ENCODE measurements around the gene CFAP46.
"Not testable (repeated sequence)": the region's sequence is repeated elsewhere in the genome, so short reads cannot be mapped to it uniquely, and the experiment has no call there.

CFAP46 gene

GRCh38 chr10:132931258-132932250, 10.8 kb downstream of the CFAP46 start:
- not testable (repeated sequence) for H3K27me3 ChIP-seq (ENCODE audit: control insufficient read depth in 1 of 2, insufficient read depth in 2 of 2, low read length in 2 of 2); H3K4me1 ChIP-seq (ENCODE audit: control insufficient read depth, insufficient read depth, low read length); H3K27ac ChIP-seq (ENCODE audit: low read length); H3K36me3 ChIP-seq (ENCODE audit: control insufficient read depth in 2 of 2, insufficient read depth in 2 of 2, low read length in 2 of 2); H3K9ac ChIP-seq (ENCODE audit: low read length in 2 of 2); H3K4me3 ChIP-seq (ENCODE audit: low read length in 2 of 2); H3K9me3 ChIP-seq (ENCODE audit: control insufficient read depth in 2 of 2, low read length in 2 of 2)

- H3K9ac ChIP-seq (ENCODE audit: low read length in 2 of 2); H3K27ac ChIP-seq (ENCODE audit: low read length); H3K9me3 ChIP-seq (ENCODE audit: control insufficient read depth in 2 of 2, low read length in 2 of 2); H3K27me3 ChIP-seq (ENCODE audit: control insufficient read depth in 1 of 2, insufficient read depth in 2 of 2, low read length in 2 of 2); H3K4me3 ChIP-seq (ENCODE audit: low read length in 2 of 2); H3K4me1 ChIP-seq (ENCODE audit: control insufficient read depth, insufficient read depth, low read length); H3K36me3 ChIP-seq (ENCODE audit: control insufficient read depth in 2 of 2, insufficient read depth in 2 of 2, low read length in 2 of 2): not testable (repeated sequence)
These were observed 11.7 kb downstream of the CFAP46 start for GRCh38 chr10:132930701-132931100.

GRCh38 chr10:132929953-132930548, 12.3 kb downstream of the CFAP46 start:
- Histone ChIP-seq H3K27me3 (ENCODE audit: control insufficient read depth in 1 of 2, insufficient read depth in 2 of 2, low read length in 2 of 2) (no peaks in the 10 kb centered on the region), H3K9ac (ENCODE audit: low read length in 2 of 2) (no peak overlapping the region), H3K4me3 (ENCODE audit: low read length in 2 of 2) (no peak overlapping the region), H3K9me3 (ENCODE audit: control insufficient read depth in 2 of 2, low read length in 2 of 2) (no peaks in the 10 kb centered on the region), H3K4me1 (ENCODE audit: control insufficient read depth, insufficient read depth, low read length) (no peaks in the 10 kb centered on the region), H3K36me3 (ENCODE audit: control insufficient read depth in 2 of 2, insufficient read depth in 2 of 2, low read length in 2 of 2) (no peaks in the 10 kb centered on the region), H3K27ac (ENCODE audit: low read length) (no peak overlapping the region)

GRCh38 chr10:132929480-132929879, 12.9 kb downstream of the CFAP46 start:
- H3K27me3 ChIP-seq (ENCODE audit: control insufficient read depth in 1 of 2, insufficient read depth in 2 of 2, low read length in 2 of 2): no peaks in the 10 kb centered on the region
- H3K4me3 ChIP-seq (ENCODE audit: low read length in 2 of 2): no peak overlapping the region
- H3K36me3 ChIP-seq (ENCODE audit: control insufficient read depth in 2 of 2, insufficient read depth in 2 of 2, low read length in 2 of 2): no peaks in the 10 kb centered on the region
- no peak overlapping the region for H3K27ac ChIP-seq (ENCODE audit: low read length)
- no peaks in the 10 kb centered on the region for H3K4me1 ChIP-seq (ENCODE audit: control insufficient read depth, insufficient read depth, low read length)
- no peaks in the 10 kb centered on the region for H3K9me3 ChIP-seq (ENCODE audit: control insufficient read depth in 2 of 2, low read length in 2 of 2)
- no peak overlapping the region for H3K9ac ChIP-seq (ENCODE audit: low read length in 2 of 2)

GRCh38 chr10:132928261-132928660, 14.1 kb downstream of the CFAP46 start:
- no peak overlapping the region for H3K9ac ChIP-seq (ENCODE audit: low read length in 2 of 2)
- no peak overlapping the region for H3K27ac ChIP-seq (ENCODE audit: low read length)
- no peaks in the 10 kb centered on the region for H3K4me1 ChIP-seq (ENCODE audit: control insufficient read depth, insufficient read depth, low read length)
- no peak overlapping the region for H3K4me3 ChIP-seq (ENCODE audit: low read length in 2 of 2)
- no peaks in the 10 kb centered on the region for H3K36me3 ChIP-seq (ENCODE audit: control insufficient read depth in 2 of 2, insufficient read depth in 2 of 2, low read length in 2 of 2)
- H3K9me3 ChIP-seq (ENCODE audit: control insufficient read depth in 2 of 2, low read length in 2 of 2): no peaks in the 10 kb centered on the region
- H3K27me3 ChIP-seq (ENCODE audit: control insufficient read depth in 1 of 2, insufficient read depth in 2 of 2, low read length in 2 of 2): no peaks in the 10 kb centered on the region

GRCh38 chr10:132927824-132928223, 14.5 kb downstream of the CFAP46 start:
- H3K36me3 ChIP-seq (ENCODE audit: control insufficient read depth in 2 of 2, insufficient read depth in 2 of 2, low read length in 2 of 2): no peaks in the 10 kb centered on the region

GRCh38 chr10:132926777-132927650, 15.4 kb downstream of the CFAP46 start:
- Histone ChIP-seq H3K4me3 (ENCODE audit: low read length in 2 of 2) (no peak overlapping the region), H3K9me3 (ENCODE audit: control insufficient read depth in 2 of 2, low read length in 2 of 2) (no peaks in the 10 kb centered on the region), H3K4me1 (ENCODE audit: control insufficient read depth, insufficient read depth, low read length) (no peaks in the 10 kb centered on the region), H3K9ac (ENCODE audit: low read length in 2 of 2) (no peak overlapping the region), H3K27ac (ENCODE audit: low read length) (no peak overlapping the region), H3K36me3 (ENCODE audit: control insufficient read depth in 2 of 2, insufficient read depth in 2 of 2, low read length in 2 of 2) (no peaks in the 10 kb centered on the region), H3K27me3 (ENCODE audit: control insufficient read depth in 1 of 2, insufficient read depth in 2 of 2, low read length in 2 of 2) (no peaks in the 10 kb centered on the region)

More at GRCh38 chr10:132927824-132928223, 14.5 kb downstream of the CFAP46 start:
- H3K27me3 ChIP-seq (ENCODE audit: control insufficient read depth in 1 of 2, insufficient read depth in 2 of 2, low read length in 2 of 2): no peaks in the 10 kb centered on the region
- H3K9me3 ChIP-seq (ENCODE audit: control insufficient read depth in 2 of 2, low read length in 2 of 2): no peaks in the 10 kb centered on the region
- no peak overlapping the region for H3K4me3 ChIP-seq (ENCODE audit: low read length in 2 of 2)
- H3K4me1 ChIP-seq (ENCODE audit: control insufficient read depth, insufficient read depth, low read length): no peaks in the 10 kb centered on the region
- no peak overlapping the region for H3K9ac ChIP-seq (ENCODE audit: low read length in 2 of 2)
- no peak overlapping the region for H3K27ac ChIP-seq (ENCODE audit: low read length)

- no peaks in the 10 kb centered on the region for H3K36me3 ChIP-seq (ENCODE audit: control insufficient read depth in 2 of 2, insufficient read depth in 2 of 2, low read length in 2 of 2)
- H3K4me1 ChIP-seq (ENCODE audit: control insufficient read depth, insufficient read depth, low read length): no peaks in the 10 kb centered on the region
- H3K9ac ChIP-seq (ENCODE audit: low read length in 2 of 2): no peak overlapping the region
- H3K27ac ChIP-seq (ENCODE audit: low read length): no peak overlapping the region
- H3K9me3 ChIP-seq (ENCODE audit: control insufficient read depth in 2 of 2, low read length in 2 of 2): no peaks in the 10 kb centered on the region
- peaks cover 0 to 3% of the 10 kb centered on the region in 2 donors for H3K27me3 ChIP-seq (ENCODE audit: control insufficient read depth in 1 of 2, insufficient read depth in 2 of 2, low read length in 2 of 2)
- H3K4me3 ChIP-seq (ENCODE audit: low read length in 2 of 2): no peak overlapping the region
These were observed 16.3 kb downstream of the CFAP46 start for GRCh38 chr10:132926070-132926469.

- Histone ChIP-seq H3K4me1 (ENCODE audit: control insufficient read depth, insufficient read depth, low read length) (no peaks in the 10 kb centered on the region), H3K9me3 (ENCODE audit: control insufficient read depth in 2 of 2, low read length in 2 of 2) (no peaks in the 10 kb centered on the region), H3K4me3 (ENCODE audit: low read length in 2 of 2) (no peak overlapping the region), H3K9ac (ENCODE audit: low read length in 2 of 2) (no peak overlapping the region), H3K27me3 (ENCODE audit: control insufficient read depth in 1 of 2, insufficient read depth in 2 of 2, low read length in 2 of 2) (peaks cover 0 to 5% of the 10 kb centered on the region in 2 donors), H3K36me3 (ENCODE audit: control insufficient read depth in 2 of 2, insufficient read depth in 2 of 2, low read length in 2 of 2) (no peaks in the 10 kb centered on the region), H3K27ac (ENCODE audit: low read length) (no peak overlapping the region)
These were observed 16.8 kb downstream of the CFAP46 start for GRCh38 chr10:132925614-132926013.

- Histone ChIP-seq H3K27me3 (ENCODE audit: control insufficient read depth in 1 of 2, insufficient read depth in 2 of 2, low read length in 2 of 2) (peaks cover 0 to 5% of the 10 kb centered on the region in 2 donors), H3K4me1 (ENCODE audit: control insufficient read depth, insufficient read depth, low read length) (no peaks in the 10 kb centered on the region), H3K9ac (ENCODE audit: low read length in 2 of 2) (no peak overlapping the region), H3K4me3 (ENCODE audit: low read length in 2 of 2) (no peak overlapping the region), H3K36me3 (ENCODE audit: control insufficient read depth in 2 of 2, insufficient read depth in 2 of 2, low read length in 2 of 2) (no peaks in the 10 kb centered on the region), H3K9me3 (ENCODE audit: control insufficient read depth in 2 of 2, low read length in 2 of 2) (no peaks in the 10 kb centered on the region), H3K27ac (ENCODE audit: low read length) (no peak overlapping the region)
These were observed 17.3 kb downstream of the CFAP46 start for GRCh38 chr10:132925071-132925561.
